Measurements from ENCODE around the gene NIFK.

The NIFK gene

GRCh38 chr2:121766624-121767023 is 29.9 kb upstream of the NIFK start:
- no CpG with 5 or more reads among the region's 1 CpG for WGBS (ENCODE audit: insufficient coverage, insufficient read length)
- Histone ChIP-seq H3K36me3 (ENCODE audit: control insufficient read depth, insufficient read depth, low read length) (peaks cover 8% of the 10 kb centered on the region; the same call in 1 of the 2 replicates), H3K4me3 (ENCODE audit: low read length) (no peak overlapping the region), H3K4me1 (ENCODE audit: control insufficient read depth, insufficient read depth, low read length) (no peaks in the 10 kb centered on the region), H3K27ac (ENCODE audit: low read length) (no peak overlapping the region), H3K27me3 (ENCODE audit: control insufficient read depth, insufficient read depth, low read length) (no peaks in the 10 kb centered on the region), H3K9me3 (ENCODE audit: control insufficient read depth, insufficient read depth, low read length) (no peaks in the 10 kb centered on the region)
- no peak for DNase-seq (ENCODE audit: low read depth, low spot score)

- peaks cover 10% of the 10 kb centered on the region; the same call in 1 of the 2 replicates for H3K36me3 ChIP-seq (ENCODE audit: control insufficient read depth, insufficient read depth, low read length)
- H3K9me3 ChIP-seq (ENCODE audit: control insufficient read depth, insufficient read depth, low read length): no peaks in the 10 kb centered on the region
- H3K4me1 ChIP-seq (ENCODE audit: control insufficient read depth, insufficient read depth, low read length): no peaks in the 10 kb centered on the region
- no peaks in the 10 kb centered on the region for H3K27me3 ChIP-seq (ENCODE audit: control insufficient read depth, insufficient read depth, low read length)
- no peak overlapping the region for H3K27ac ChIP-seq (ENCODE audit: low read length)
- no peak overlapping the region for H3K4me3 ChIP-seq (ENCODE audit: low read length)
- no CpG with 5 or more reads among the region's 10 CpGs for WGBS (ENCODE audit: insufficient coverage, insufficient read length)
- no peak for DNase-seq (ENCODE audit: low read depth, low spot score)
Observed at GRCh38 chr2:121764681-121765228, 28.1 kb upstream of the NIFK start.

GRCh38 chr2:121755237-121756111 is 18.8 kb upstream of the NIFK start, which contains the start of gene TSN:
Gene TSN (plus strand): TSS chr2:121755651. CDS start chr2:121755780, 129 bp downstream.
- peak; percentile 94 for DNase-seq (ENCODE audit: low read depth, low spot score)
- no peaks in the 10 kb centered on the region for H3K27me3 ChIP-seq (ENCODE audit: control insufficient read depth, insufficient read depth, low read length)
- H3K36me3 ChIP-seq (ENCODE audit: control insufficient read depth, insufficient read depth, low read length): 0 out of 2 replicates have a peak, but pooled peaks cover 3% of the 10 kb centered on the region
- WGBS (ENCODE audit: insufficient coverage, insufficient read length): no CpG with 5 or more reads among the region's 67 CpGs
- H3K9me3 ChIP-seq (ENCODE audit: control insufficient read depth, insufficient read depth, low read length): no peaks in the 10 kb centered on the region
- no peak within 1 kb of the TSS for H3K27ac ChIP-seq (ENCODE audit: low read length)
- peak within 1 kb of the TSS; percentile 84 for H3K4me3 ChIP-seq (ENCODE audit: low read length)
- H3K4me1 ChIP-seq (ENCODE audit: control insufficient read depth, insufficient read depth, low read length): no peaks in the 10 kb centered on the region

- no CpG with 5 or more reads among the region's 8 CpGs for WGBS (ENCODE audit: insufficient coverage, insufficient read length)
- H3K27me3 ChIP-seq (ENCODE audit: control insufficient read depth, insufficient read depth, low read length): no peaks in the 10 kb centered on the region
- H3K4me1 ChIP-seq (ENCODE audit: control insufficient read depth, insufficient read depth, low read length): no peaks in the 10 kb centered on the region
- no peak overlapping the region for H3K27ac ChIP-seq (ENCODE audit: low read length)
- H3K9me3 ChIP-seq (ENCODE audit: control insufficient read depth, insufficient read depth, low read length): no peaks in the 10 kb centered on the region
- DNase-seq (ENCODE audit: low read depth, low spot score): no peak
- H3K4me3 ChIP-seq (ENCODE audit: low read length): peak overlapping the region; percentile 63; the same call in 1 of the 2 replicates
- 0 out of 2 replicates have a peak, but pooled peaks cover under 1% of the 10 kb centered on the region for H3K36me3 ChIP-seq (ENCODE audit: control insufficient read depth, insufficient read depth, low read length)
Observed at GRCh38 chr2:121754851-121755236, 18.2 kb upstream of the NIFK start.

GRCh38 chr2:121748202-121748601 is 11.5 kb upstream of the NIFK start:
- WGBS (ENCODE audit: insufficient coverage, insufficient read length): no CpG with 5 or more reads among the region's 4 CpGs
- no peak for DNase-seq (ENCODE audit: low read depth, low spot score)

GRCh38 chr2:121746071-121746578 is 9.4 kb upstream of the NIFK start:
- Histone ChIP-seq H3K27ac (ENCODE audit: low read length) (no peak overlapping the region), H3K36me3 (ENCODE audit: control insufficient read depth, insufficient read depth, low read length) (no peaks in the 10 kb centered on the region), H3K4me1 (ENCODE audit: control insufficient read depth, insufficient read depth, low read length) (no peaks in the 10 kb centered on the region), H3K9me3 (ENCODE audit: control insufficient read depth, insufficient read depth, low read length) (no peaks in the 10 kb centered on the region), H3K4me3 (ENCODE audit: low read length) (no peak overlapping the region), H3K27me3 (ENCODE audit: control insufficient read depth, insufficient read depth, low read length) (no peaks in the 10 kb centered on the region)
- no peak for DNase-seq (ENCODE audit: low read depth, low spot score)
- no CpG with 5 or more reads among the region's 6 CpGs for WGBS (ENCODE audit: insufficient coverage, insufficient read length)

More at GRCh38 chr2:121748202-121748601, 11.5 kb upstream of the NIFK start:
- H3K4me3 ChIP-seq (ENCODE audit: low read length): no peak overlapping the region
- no peaks in the 10 kb centered on the region for H3K4me1 ChIP-seq (ENCODE audit: control insufficient read depth, insufficient read depth, low read length)
- no peaks in the 10 kb centered on the region for H3K9me3 ChIP-seq (ENCODE audit: control insufficient read depth, insufficient read depth, low read length)
- H3K27me3 ChIP-seq (ENCODE audit: control insufficient read depth, insufficient read depth, low read length): no peaks in the 10 kb centered on the region
- H3K36me3 ChIP-seq (ENCODE audit: control insufficient read depth, insufficient read depth, low read length): no peaks in the 10 kb centered on the region
- no peak overlapping the region for H3K27ac ChIP-seq (ENCODE audit: low read length)

GRCh38 chr2:121741450-121741849 is 4.8 kb upstream of the NIFK start:
- Histone ChIP-seq H3K9me3 (ENCODE audit: control insufficient read depth, insufficient read depth, low read length) (no peaks in the 10 kb centered on the region), H3K4me3 (ENCODE audit: low read length) (no peak overlapping the region), H3K27ac (ENCODE audit: low read length) (no peak overlapping the region), H3K4me1 (ENCODE audit: control insufficient read depth, insufficient read depth, low read length) (peaks cover 4% of the 10 kb centered on the region), H3K36me3 (ENCODE audit: control insufficient read depth, insufficient read depth, low read length) (no peaks in the 10 kb centered on the region), H3K27me3 (ENCODE audit: control insufficient read depth, insufficient read depth, low read length) (no peaks in the 10 kb centered on the region)
- DNase-seq (ENCODE audit: low read depth, low spot score): no peak
- whole genome bisulfite sequencing (ENCODE audit: insufficient coverage, insufficient read length): no CpG with 5 or more reads among the region's 3 CpGs

- no peaks in the 10 kb centered on the region for H3K36me3 ChIP-seq (ENCODE audit: control insufficient read depth, insufficient read depth, low read length)
- H3K4me1 ChIP-seq (ENCODE audit: control insufficient read depth, insufficient read depth, low read length): peaks cover 4% of the 10 kb centered on the region
- no peaks in the 10 kb centered on the region for H3K9me3 ChIP-seq (ENCODE audit: control insufficient read depth, insufficient read depth, low read length)
- H3K27ac ChIP-seq (ENCODE audit: low read length): no peak overlapping the region
- no peak for DNase-seq (ENCODE audit: low read depth, low spot score)
- H3K4me3 ChIP-seq (ENCODE audit: low read length): no peak overlapping the region
- H3K27me3 ChIP-seq (ENCODE audit: control insufficient read depth, insufficient read depth, low read length): no peaks in the 10 kb centered on the region
- no CpG with 5 or more reads among the region's 6 CpGs for WGBS (ENCODE audit: insufficient coverage, insufficient read length)
Observed at GRCh38 chr2:121740973-121741372, 4.3 kb upstream of the NIFK start.

- H3K4me3 ChIP-seq (ENCODE audit: low read length): peak overlapping the region; percentile 94
- no peaks in the 10 kb centered on the region for H3K9me3 ChIP-seq (ENCODE audit: control insufficient read depth, insufficient read depth, low read length)
- no peak overlapping the region for H3K27ac ChIP-seq (ENCODE audit: low read length)
- no peak for DNase-seq (ENCODE audit: low read depth, low spot score)
- no peaks in the 10 kb centered on the region for H3K27me3 ChIP-seq (ENCODE audit: control insufficient read depth, insufficient read depth, low read length)
- peaks cover 4% of the 10 kb centered on the region for H3K4me1 ChIP-seq (ENCODE audit: control insufficient read depth, insufficient read depth, low read length)
- WGBS (ENCODE audit: insufficient coverage, insufficient read length): no CpG with 5 or more reads among the region's 8 CpGs
- peaks cover 7% of the 10 kb centered on the region; the same call in 1 of the 2 replicates for H3K36me3 ChIP-seq (ENCODE audit: control insufficient read depth, insufficient read depth, low read length)
Observed at GRCh38 chr2:121736140-121736461, 574 bp downstream of the NIFK start.

GRCh38 chr2:121735518-121736074 is 1.1 kb downstream of the NIFK start:
- H3K27ac ChIP-seq (ENCODE audit: low read length): no peak overlapping the region
- peaks cover 4% of the 10 kb centered on the region for H3K4me1 ChIP-seq (ENCODE audit: control insufficient read depth, insufficient read depth, low read length)
- H3K4me3 ChIP-seq (ENCODE audit: low read length): peak overlapping the region; percentile 94; the same call in 1 of the 2 replicates
- H3K9me3 ChIP-seq (ENCODE audit: control insufficient read depth, insufficient read depth, low read length): no peaks in the 10 kb centered on the region
- DNase-seq (ENCODE audit: low read depth, low spot score): no peak
- no peaks in the 10 kb centered on the region for H3K27me3 ChIP-seq (ENCODE audit: control insufficient read depth, insufficient read depth, low read length)
- WGBS (ENCODE audit: insufficient coverage, insufficient read length): no CpG with 5 or more reads among the region's 10 CpGs
- peaks cover 7% of the 10 kb centered on the region; the same call in 1 of the 2 replicates for H3K36me3 ChIP-seq (ENCODE audit: control insufficient read depth, insufficient read depth, low read length)
